Measurements from ENCODE around the gene FAM83G. TPM values are rescaled to one million over a fixed set of nuclear protein-coding genes. Genes with fewer than 3 reads are reported as not detected.

Gene FAM83G
- total and polyA plus RNA-seq, 8 donors, result 8.2 to 41.1 (median 14.2) TPM

GRCh38 chr17:19016297-19016696, 11.7 kb upstream of the FAM83G start:
- Histone ChIP-seq H3K36me3 (no peaks in the 10 kb centered on the region), H3K9me3 (no peaks in the 10 kb centered on the region), H3K27me3 (no peaks in the 10 kb centered on the region), H3K27ac (no peak overlapping the region), H3K4me1 (peaks cover 0 to 16% (median 0%) of the 10 kb centered on the region in 4 donors), H3K4me3 (no peak overlapping the region)
- DNase-seq, result no peak
- TF ChIP-seq POLR2AphosphoS5 (IDR thresholded peaks at IDR 0.05) (no peak), EP300 (IDR thresholded peaks at IDR 0.05) (no peak), CTCF (IDR thresholded peaks at IDR 0.05) (no peak), POLR2A (IDR thresholded peaks at IDR 0.05) (no peak)
- WGBS, 5 donors, result 86 to 97% (median 90%) methylated on average over 7 to 8 of the region's 8 CpGs
- intact Hi-C loops (cut with DNase I; ENCODE audit: low total_unique reads), result no loop called here

- DNase-seq, result no peak
- TF ChIP-seq POLR2A (IDR thresholded peaks at IDR 0.05), result no peak
- no peak for TF ChIP-seq EP300 (IDR thresholded peaks at IDR 0.05)
- no peak for TF ChIP-seq POLR2AphosphoS5 (IDR thresholded peaks at IDR 0.05)
- no peak for TF ChIP-seq CTCF (IDR thresholded peaks at IDR 0.05)
Measured at GRCh38 chr17:19015428-19015827, 10.9 kb upstream of the FAM83G start.

GRCh38 chr17:19014628-19015215, 10.2 kb upstream of the FAM83G start:
- no peak overlapping the region for H3K4me3 ChIP-seq
- no peaks in the 10 kb centered on the region for H3K9me3 ChIP-seq
- no peak overlapping the region for H3K27ac ChIP-seq
- peaks cover 0 to 20% (median 0%) of the 10 kb centered on the region in 4 donors for H3K4me1 ChIP-seq
- TF ChIP-seq POLR2A (IDR thresholded peaks at IDR 0.05) (no peak), EP300 (IDR thresholded peaks at IDR 0.05) (no peak)
- WGBS, 5 donors, result 74 to 87% (median 82%) methylated on average over 22 to 29 of the region's 29 CpGs
- H3K36me3 ChIP-seq, result no peaks in the 10 kb centered on the region
- no peaks in the 10 kb centered on the region for H3K27me3 ChIP-seq
- DNase-seq, result no peak
- intact Hi-C loops (cut with DNase I; ENCODE audit: low total_unique reads), result no loop called here

More at GRCh38 chr17:19015428-19015827, 10.9 kb upstream of the FAM83G start:
- no peak overlapping the region for H3K27ac ChIP-seq
- no peaks in the 10 kb centered on the region for H3K9me3 ChIP-seq
- H3K4me3 ChIP-seq, result no peak overlapping the region
- H3K27me3 ChIP-seq, result no peaks in the 10 kb centered on the region
- H3K36me3 ChIP-seq, result no peaks in the 10 kb centered on the region
- intact Hi-C loops (cut with DNase I; ENCODE audit: low total_unique reads), result no loop called here
- 77 to 83% (median 82%) methylated on average over 6 to 7 of the region's 7 CpGs for WGBS, 5 donors
- peaks cover 0 to 20% (median 0%) of the 10 kb centered on the region in 4 donors for H3K4me1 ChIP-seq

GRCh38 chr17:19013806-19014627, 9.5 kb upstream of the FAM83G start:
- peaks cover 0 to 20% (median 0%) of the 10 kb centered on the region in 4 donors for H3K4me1 ChIP-seq
- H3K27ac ChIP-seq, result no peak overlapping the region
- H3K9me3 ChIP-seq, result no peaks in the 10 kb centered on the region
- 84 to 95% (median 92%) methylated on average over 9 to 11 of the region's 11 CpGs for WGBS, 5 donors
- intact Hi-C loops (cut with DNase I; ENCODE audit: low total_unique reads), result no loop called here
- no peaks in the 10 kb centered on the region for H3K27me3 ChIP-seq
- no peaks in the 10 kb centered on the region for H3K36me3 ChIP-seq
- no peak for DNase-seq
- no peak for TF ChIP-seq EP300 (IDR thresholded peaks at IDR 0.05)
- TF ChIP-seq POLR2A (IDR thresholded peaks at IDR 0.05), result no peak
- no peak for TF ChIP-seq CTCF (IDR thresholded peaks at IDR 0.05)
- no peak for TF ChIP-seq POLR2AphosphoS5 (IDR thresholded peaks at IDR 0.05)
- no peak overlapping the region for H3K4me3 ChIP-seq
